ENCODE results near the gene RGS19.
"Not testable (repeated sequence)": the region's sequence is repeated elsewhere in the genome, so short reads cannot be mapped to it uniquely, and the experiment has no call there.

The RGS19 gene

GRCh38 chr20:64079273-64080012, at the start of gene RGS19:
RGS19 (minus strand) TSS chr20:64079518; CDS start chr20:64076886, 2,632 bp downstream.
- peak; percentile 52 to 57 for DNase-seq

DNA sequence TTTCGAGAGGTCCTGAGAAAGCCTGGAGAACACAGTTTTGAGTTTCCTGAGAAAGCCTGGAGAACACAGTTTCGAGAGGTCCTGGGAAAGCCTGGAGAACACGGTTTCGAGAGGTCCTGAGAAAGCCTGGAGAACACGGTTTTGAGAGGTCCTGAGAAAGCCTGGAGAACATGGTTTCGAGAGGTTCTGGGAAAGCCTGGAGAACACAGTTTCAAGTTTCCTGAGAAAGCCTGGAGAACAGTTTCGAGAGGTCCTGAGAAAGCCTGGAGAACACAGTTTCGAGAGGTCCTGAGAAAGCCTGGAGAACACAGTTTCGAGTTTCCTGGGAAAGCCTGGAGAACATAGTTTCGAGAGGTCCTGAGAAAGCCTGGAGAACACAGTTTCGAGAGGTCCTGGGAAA, 44.2 kb upstream of the RGS19 start:
- DNase-seq, result not testable (repeated sequence)

DNA sequence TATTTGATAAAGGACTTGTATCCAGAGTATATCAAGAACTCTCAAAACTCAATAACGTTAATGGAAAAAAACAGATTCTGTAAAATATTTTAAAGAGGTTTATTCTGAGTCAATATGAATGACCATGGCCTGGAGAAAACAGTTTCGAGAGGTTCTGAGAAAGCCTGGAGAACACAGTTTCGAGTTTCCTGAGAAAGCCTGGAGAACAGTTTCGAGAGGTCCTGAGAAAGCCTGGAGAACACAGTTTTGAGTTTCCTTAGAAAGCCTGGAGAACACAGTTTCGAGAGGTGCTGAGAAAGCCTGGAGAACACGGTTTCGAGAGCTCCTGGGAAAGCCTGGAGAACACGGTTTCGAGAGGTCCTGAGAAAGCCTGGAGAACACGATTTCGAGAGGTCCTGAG, 43.6 kb upstream of the RGS19 start:
- DNase-seq, result not testable (repeated sequence)

- DNase-seq, result no peak
These were observed 42.3 kb upstream of the RGS19 start for GRCh38 chr20:64121586-64121985.

GRCh38 chr20:64119681-64120341, 40.5 kb upstream of the RGS19 start:
- DNase-seq, result no peak

DNA sequence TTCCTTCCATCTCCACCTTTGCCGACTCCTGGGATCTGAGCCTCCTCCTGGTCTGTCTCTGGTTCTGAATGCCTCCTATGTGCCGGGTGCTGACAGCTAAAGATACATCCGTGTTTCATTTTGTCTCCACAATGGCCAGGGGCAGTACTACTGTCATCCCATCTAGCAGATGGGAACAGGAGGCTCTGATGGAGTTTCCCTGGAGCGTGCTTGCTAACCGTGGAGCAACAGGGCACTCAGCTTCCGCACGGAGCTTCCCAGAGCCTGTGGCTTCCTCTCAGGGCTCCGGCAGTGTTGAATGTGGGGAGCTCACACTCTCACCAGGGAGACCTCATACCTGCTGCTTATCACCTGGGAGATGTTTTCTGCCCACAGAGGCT, 40.0 kb upstream of the RGS19 start:
- no peak for DNase-seq

GRCh38 chr20:64117432-64117777, 38.1 kb upstream of the RGS19 start:
- not testable (repeated sequence) for DNase-seq

DNA sequence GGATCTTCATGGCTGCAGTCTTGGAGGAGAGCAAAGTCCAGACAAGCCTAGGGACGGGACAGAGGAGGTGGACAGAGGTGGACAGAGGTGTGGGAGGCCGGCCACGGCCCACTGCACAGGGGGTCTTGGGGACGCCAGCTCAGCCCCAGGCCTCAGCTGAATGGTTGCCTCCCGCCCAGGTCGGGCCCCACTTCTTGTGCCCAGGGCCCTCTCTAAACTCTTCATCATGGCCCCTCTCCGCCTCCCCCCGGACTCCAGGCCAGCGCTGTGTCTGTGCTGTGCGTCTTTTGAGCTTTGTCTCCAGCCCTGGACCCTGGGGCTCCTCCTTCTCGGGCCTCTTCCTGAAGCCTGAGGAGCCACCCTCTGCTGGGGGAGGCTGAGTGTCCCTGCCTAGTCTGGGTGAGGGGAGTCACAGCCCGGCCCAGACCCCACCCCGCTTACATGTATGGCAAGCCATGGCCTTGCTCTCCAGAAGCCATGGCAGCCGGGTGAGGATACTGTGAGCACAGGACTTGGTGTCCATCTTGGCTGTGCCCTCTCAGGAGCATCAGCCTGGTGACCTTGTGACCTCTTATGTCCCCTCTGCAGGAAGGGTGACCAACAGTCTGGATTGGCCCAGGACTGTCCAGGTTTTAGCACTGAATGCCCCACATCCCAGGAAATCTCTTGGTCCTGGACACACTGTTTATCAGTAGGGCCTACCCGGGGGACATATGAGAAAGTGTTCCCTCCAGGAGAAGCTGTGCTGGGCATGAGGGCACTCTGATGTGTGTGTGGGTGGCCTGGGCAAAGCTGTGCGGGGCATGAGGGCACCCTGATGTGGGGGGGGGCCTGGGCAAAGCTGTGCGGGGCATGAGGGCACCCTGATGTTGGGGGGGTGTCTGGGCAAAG, 37.5 kb upstream of the RGS19 start:
- DNase-seq, result no peak

- DNase-seq, result no peak
These were observed 36.7 kb upstream of the RGS19 start for GRCh38 chr20:64116016-64116415.

DNA sequence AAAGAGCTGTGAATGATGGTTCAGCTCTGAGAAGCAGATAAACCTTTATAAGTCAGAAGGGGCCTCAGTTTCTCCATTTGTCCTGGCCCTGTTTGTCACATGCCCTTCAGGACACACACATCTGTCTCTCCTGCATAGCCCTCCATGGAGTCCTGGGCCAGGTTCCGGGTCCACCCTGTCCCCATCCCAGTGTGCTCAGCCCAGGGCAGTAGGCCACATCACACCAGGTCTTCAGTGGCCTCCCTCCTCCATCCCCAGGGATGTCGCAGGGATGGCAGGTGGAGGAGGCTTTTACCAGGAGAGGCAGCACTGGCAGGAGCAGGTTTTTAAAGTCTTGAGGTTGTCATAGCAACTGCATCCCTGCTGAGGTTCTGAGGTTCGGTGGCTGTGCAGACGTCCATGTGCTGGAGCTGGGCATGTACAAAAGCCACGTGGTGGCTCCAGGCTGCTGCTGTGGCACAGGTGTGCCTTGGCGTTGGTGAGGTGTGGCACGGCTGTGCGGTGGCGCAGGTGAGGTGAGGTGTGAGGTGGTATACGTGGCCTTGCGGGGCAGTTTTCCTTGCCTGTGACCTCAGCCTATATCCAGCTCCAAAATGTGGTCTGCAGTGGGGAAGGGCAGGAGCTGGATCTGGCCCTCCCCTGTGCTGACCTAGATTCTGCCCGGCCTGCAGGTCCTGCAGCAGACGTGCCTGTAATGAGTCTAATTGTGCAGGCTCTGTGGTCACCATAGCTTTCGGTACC, 36.0 kb upstream of the RGS19 start:
- DNase-seq, result no peak

- no peak for DNase-seq
These were observed 35.1 kb upstream of the RGS19 start for GRCh38 chr20:64114356-64114971.

GRCh38 chr20:64113796-64114355, 34.6 kb upstream of the RGS19 start:
- no peak for DNase-seq

DNA sequence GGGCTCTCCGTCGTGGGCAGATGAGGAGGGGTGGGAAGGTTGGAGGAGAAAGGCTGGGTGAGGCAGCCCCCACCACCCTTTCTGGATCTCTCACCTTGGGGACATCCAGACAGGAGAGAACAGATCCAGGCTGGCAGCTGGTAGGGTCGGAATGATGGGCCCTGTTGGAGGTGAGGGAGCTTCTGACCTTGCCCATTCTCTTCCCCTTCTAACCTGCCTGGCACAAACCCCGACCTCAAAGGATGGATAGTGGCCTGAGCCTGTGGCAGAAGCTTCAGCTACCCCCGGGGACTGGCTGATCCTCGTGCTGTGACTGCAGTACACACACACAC, 34.1 kb upstream of the RGS19 start:
- DNase-seq, result no peak

DNA sequence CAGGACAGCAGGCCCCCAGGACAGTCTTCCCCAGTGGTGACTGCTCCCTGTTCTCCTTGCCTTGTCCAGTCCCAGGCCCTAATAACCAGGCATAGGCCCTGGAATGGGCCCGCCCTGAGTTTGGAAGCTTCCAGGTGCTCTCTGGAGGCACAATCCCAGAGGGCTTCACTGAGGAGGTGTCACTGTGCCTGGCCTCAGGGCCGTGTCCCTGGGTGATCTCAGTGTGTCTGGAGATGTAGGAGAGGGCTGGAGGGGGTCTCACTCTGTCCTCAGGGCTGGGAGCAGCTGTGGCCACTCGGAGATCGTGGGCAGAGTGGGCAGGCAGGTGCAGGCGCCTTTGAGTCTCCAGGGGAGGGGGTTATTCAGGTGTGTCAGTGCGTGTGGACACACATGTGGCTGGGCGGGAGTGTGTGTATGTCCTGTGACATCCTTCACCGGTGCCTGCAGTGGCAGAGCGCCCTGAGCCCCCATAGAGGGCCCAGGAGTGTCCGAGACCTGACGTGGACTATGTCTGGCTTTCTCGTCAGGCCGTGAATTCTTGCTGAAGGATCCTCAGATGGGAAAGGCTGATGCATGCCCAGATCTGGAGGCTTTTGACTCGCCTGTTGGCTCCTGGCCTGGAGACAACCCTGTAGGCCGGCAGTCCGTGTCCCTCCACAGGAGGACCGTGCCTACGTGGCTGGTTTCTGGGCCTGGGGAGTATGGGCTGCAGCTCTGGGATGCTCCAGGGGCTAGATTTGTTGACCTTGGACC, 33.5 kb upstream of the RGS19 start:
- no peak for DNase-seq

GRCh38 chr20:64111841-64112641, 32.7 kb upstream of the RGS19 start:
- no peak for DNase-seq

GRCh38 chr20:64110411-64111068, 31.2 kb upstream of the RGS19 start:
- DNase-seq, result no peak

DNA sequence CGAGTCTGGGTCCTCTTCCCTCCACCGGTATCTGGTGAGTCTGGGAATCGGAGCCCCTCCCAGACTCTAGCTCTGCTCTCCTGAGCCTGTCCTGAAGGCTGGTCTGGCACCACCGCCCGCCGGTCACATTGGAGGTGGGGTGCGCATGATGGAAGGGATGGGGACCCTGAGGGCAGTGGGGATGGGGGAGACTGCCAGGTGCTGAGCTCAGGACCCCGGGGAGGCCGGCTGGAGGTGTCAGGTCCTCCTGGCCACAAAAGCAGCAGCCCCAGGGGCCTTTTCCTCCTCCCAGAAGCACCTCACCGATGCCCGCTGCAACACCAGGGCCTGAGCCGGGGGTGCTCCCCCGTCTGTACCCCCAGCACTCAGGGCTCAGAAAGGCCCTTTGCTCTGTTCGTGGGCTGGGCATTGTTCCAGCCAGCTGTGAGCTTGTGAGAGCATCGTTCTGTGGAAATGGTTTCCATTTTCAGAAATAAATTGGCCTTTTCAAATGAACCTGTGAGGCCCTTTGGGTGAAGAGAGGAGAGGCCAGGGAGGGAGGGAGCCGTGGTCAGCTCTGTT, 30.6 kb upstream of the RGS19 start:
- DNase-seq, result no peak

DNA sequence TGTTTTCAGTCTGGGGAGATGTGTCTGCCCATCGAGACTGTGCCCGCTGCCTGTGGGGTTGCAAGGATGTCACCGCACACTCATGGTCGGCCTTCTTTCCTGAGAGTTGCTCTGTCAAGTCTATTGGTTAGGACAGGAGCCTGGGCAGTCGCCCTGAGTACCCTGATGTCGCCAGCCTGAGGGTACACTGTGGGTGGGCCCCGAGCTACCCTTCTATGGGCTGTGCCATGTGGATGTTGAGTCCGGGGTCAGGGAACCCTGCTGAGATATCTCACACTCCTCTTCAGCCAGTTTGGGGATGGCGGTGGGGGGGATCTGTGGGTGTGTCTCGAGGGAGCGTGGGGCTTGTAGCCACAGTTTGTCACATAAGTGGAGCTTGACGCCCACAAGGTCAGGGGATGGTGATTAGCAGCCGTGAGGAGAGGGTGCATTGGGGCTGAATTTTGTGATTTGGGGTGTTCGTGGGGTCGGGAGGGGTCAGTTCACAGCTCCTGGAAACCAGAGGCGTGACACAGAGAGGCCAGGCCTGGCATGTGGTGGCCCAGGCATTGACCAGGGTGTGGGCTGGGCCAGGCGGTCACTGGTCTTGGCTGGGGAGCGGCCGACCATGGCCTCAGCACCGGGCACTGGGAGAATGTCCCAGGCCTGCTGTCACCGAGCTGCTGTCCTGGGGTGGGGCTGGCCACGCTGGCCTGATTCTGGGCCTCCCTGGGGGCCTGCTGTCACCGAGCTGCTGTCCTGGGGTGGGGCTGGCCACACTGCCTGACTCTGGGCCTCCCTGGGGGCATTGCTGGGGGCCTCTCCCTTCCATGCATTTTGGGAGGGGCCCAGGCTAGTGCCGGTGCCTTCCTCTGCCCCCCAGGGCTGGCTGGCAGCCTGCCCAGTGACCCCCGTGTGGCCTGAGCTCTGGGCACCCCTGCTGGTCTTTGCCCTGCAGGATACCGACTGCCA, 29.7 kb upstream of the RGS19 start:
- no peak for DNase-seq
